IPS-15b (cell line): ENCODE measurements around the gene RALA.

Experiments
- H3K27me3 ChIP-seq: one replicate; pipeline ENCODE4 v1.6.1; 2013; ENCODE audit warnings: low read length; ENCODE audit not compliant: control insufficient read depth, insufficient read depth
- H3K36me3 ChIP-seq: one replicate; pipeline ENCODE4 v1.6.1; 2013; ENCODE audit warnings: low read length; ENCODE audit not compliant: control insufficient read depth, insufficient read depth
- H3K4me1 ChIP-seq: one replicate; pipeline ENCODE4 v1.6.1; 2013; ENCODE audit warnings: mild to moderate bottlenecking, low read length; ENCODE audit not compliant: control insufficient read depth, insufficient read depth
- H3K4me3 ChIP-seq: one replicate; pipeline ENCODE4 v1.5.1; 2013; ENCODE audit warnings: low read depth, low read length
- H3K9ac ChIP-seq: one replicate; pipeline ENCODE4 v1.6.1; 2013; ENCODE audit warnings: low read depth, mild to moderate bottlenecking, low read length
- H3K9me3 ChIP-seq: one replicate; pipeline ENCODE4 v1.6.1; 2013; ENCODE audit warnings: mild to moderate bottlenecking, low read length; ENCODE audit not compliant: control insufficient read depth, insufficient read depth

The RALA gene, protein sequence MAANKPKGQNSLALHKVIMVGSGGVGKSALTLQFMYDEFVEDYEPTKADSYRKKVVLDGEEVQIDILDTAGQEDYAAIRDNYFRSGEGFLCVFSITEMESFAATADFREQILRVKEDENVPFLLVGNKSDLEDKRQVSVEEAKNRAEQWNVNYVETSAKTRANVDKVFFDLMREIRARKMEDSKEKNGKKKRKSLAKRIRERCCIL

DNA sequence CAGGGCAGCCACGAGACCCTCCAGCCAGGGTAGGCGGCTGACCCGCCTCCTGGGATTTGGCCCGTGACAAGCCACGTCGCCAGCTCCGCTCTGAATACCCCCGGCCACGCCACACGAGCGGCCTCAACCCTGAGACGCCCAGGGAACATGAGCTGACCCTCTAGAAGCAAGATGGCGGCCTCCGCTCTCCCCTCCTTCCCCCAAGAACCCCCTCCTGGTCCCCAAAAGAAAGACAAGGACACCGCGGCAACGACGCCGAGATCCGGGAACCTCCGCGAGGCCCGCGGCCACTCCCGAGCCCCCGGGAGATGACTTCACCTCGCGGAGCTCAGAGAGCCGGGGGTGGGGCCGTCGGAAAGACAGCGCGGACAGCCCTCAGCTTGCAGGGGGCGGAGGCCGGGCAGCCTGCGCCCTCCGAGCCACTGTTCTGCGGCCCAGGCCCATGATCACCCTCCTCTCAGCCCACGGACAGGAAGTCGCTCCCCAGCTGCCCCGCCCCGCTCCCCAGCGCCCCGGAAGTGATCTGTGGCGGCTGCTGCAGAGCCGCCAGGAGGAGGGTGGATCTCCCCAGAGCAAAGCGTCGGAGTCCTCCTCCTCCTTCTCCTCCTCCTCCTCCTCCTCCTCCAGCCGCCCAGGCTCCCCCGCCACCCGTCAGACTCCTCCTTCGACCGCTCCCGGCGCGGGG lies at the start of gene RALA:
RALA (plus strand) TSS at position 526 of the 685 bp plus-strand sequence. CDS start 63,096 bp downstream, outside the sequence.
- Histone ChIP-seq H3K9me3 (no peaks in the 10 kb centered on the region), H3K27me3 (no peaks in the 10 kb centered on the region), H3K4me3 (peak within 1 kb of the TSS; percentile 91), H3K4me1 (peaks cover 21% of the 10 kb centered on the region), H3K36me3 (no peaks in the 10 kb centered on the region), H3K9ac (peak within 1 kb of the TSS; percentile 95)

DNA sequence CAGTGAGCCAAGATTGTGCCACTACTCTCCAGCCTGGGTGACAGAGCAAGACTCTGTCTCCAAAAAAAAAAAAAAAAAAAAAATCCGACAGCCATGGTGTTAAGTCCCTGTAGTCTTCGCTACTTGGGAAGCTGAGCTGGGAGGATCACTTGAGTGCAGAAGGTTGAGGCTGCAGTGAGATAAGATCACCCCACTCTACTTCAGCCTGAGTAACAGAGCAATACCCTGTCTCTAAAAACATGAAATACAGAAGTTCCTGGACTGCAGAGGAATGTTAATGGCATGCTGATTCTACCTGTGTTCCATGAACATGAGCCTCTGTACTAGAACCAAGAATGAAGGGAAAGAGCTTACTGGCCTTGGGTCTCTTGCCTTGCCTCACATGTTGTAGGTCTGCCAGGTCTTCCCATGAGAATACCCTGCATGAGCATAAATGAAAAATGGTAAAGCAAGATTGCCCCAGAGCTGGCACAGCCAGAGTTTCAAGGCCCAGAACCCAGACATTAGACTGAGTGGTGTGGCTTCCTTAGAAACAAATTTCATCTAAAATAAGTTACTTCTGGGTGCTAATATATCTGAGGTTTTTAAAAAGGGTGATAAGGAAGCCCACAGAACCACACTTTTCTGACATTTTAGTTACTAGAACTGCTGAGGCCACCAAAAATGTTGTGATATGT lies 48.6 kb upstream of the RALA start:
- Histone ChIP-seq H3K9ac (no peak overlapping the region), H3K4me3 (no peak overlapping the region), H3K27me3 (no peaks in the 10 kb centered on the region), H3K4me1 (no peaks in the 10 kb centered on the region), H3K36me3 (no peaks in the 10 kb centered on the region), H3K9me3 (peaks cover 6% of the 10 kb centered on the region)

DNA sequence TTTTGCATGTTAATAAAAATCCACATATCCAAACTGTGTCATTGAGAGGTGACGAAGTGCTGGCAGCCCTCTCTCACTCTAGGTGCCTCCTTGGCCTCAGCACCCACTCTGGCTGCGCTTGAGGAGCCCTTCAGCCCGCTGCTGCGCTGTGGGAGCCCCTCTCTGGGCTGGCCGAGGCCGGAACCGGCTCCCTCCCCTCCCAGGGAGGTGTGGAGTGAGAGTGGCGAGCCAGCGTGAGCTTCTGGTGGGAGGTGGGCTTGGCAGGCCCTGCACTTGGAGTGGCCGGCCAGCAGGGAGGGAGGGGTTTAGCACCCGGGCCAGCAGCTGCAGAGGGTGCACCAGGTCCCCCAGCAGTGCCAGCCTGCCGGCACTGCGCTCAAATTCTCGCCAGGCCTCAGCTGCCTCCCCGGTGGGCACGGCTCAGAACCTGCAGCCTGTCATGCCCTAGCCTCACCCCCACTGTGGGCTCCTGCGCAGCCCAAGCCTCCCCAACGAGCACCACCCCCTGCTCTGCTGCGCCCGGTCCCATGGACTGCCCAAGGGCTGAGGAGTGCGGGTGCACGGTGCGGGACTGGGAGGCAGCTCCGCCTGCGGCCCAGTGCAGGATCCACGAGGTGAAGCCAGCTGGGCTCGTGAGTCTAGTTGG lies 46.0 kb upstream of the RALA start:
- Histone ChIP-seq H3K4me3 (no peak overlapping the region), H3K27me3 (no peaks in the 10 kb centered on the region), H3K9ac (no peak overlapping the region), H3K36me3 (no peaks in the 10 kb centered on the region), H3K9me3 (peaks cover 6% of the 10 kb centered on the region), H3K4me1 (no peaks in the 10 kb centered on the region)

DNA sequence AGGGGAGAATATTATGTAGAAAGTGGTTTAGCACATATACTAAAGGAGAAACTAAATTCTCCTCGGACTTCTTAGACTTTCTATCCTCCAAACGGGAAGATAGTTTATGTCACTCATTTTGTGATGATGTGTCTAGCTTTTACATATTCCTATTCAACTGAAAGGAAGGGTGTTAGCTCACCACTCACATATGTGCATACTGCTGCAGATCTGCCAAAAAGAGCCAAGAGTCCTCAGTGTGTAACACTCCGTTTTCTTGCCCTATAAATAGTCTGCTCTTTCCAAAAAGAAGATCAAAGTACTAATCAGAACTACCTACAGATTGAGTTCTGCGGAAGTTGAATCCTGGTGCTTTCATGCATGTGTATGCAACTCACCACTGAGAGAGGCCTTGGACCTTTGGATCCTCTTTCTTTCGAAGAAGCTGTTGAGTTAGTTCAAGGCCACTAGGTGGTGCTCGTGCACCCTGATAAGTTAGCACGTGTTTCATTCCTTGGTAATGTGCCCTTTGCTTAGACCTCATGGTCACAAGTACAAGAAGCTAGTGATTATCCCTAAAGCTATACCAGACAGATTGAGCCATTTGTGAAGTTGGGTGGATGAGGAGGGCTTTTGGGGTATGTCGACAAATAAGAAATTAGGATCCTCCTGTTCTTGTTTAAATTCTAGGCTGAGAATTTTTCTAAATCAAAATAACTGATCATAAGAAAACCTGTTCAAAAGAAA lies 43.1 kb upstream of the RALA start:
- peaks cover 6% of the 10 kb centered on the region for H3K9me3 ChIP-seq
- peaks cover 5% of the 10 kb centered on the region for H3K4me1 ChIP-seq
- no peaks in the 10 kb centered on the region for H3K36me3 ChIP-seq
- H3K9ac ChIP-seq: no peak overlapping the region
- H3K4me3 ChIP-seq: no peak overlapping the region
- H3K27me3 ChIP-seq: no peaks in the 10 kb centered on the region

DNA sequence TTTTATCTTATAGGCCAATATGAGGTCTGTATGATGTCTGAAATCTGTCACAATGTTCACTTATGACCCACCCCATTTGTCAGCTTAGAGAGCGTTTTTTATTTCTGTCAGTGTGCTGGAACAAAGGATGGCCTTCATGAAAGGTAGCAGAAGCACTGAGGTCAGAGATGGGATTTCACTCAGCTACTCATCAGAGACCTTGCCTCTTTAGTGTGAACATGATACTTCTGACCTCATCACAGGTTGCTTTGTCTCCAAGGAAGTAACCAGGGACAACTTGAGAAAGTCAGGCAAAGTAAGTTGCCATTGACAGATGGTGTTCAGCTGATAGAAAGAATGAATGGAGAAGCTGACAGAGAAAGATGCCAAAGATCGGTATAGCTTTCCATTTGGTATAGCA lies 40.8 kb upstream of the RALA start:
- no peak overlapping the region for H3K4me3 ChIP-seq
- no peaks in the 10 kb centered on the region for H3K27me3 ChIP-seq
- H3K36me3 ChIP-seq: no peaks in the 10 kb centered on the region
- no peak overlapping the region for H3K9ac ChIP-seq
- no peaks in the 10 kb centered on the region for H3K9me3 ChIP-seq
- peaks cover 5% of the 10 kb centered on the region for H3K4me1 ChIP-seq

DNA sequence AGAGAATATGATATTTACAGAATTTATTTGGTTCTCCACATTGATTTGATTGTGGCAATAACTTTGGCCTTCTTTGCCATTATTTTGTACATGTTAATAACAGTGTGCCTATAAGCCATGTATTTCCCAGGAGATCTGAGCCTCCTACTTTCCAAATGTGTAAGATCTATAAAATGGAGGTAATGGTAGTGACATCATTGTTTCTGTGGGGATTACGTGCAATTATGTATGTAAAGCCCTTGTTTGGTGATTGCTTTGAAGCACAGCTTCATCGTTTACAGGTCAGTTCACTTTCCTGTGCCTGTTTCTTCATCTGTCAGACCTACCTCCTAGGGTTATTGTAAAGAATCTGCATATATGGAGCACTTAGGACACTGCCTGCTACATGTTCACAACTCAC lies 39.8 kb upstream of the RALA start:
- no peaks in the 10 kb centered on the region for H3K9me3 ChIP-seq
- H3K27me3 ChIP-seq: no peaks in the 10 kb centered on the region

DNA sequence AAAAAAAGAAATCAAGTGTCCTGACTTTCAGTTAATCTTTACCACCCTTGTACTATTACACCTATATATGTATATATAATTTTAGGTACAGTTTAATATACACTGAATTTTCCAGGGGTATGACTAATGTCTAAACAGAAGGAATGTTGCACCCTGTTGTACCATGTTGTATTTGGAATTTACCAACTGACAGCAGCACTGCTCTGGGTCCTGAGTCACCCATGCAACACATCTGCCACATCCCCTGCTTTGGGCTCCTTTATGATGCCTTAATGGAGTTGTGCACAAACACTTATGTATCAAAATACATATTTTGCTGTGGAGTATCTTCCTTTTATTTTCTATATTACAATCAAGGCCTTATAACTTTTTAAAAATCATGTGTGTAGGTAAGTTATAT lies 36.0 kb upstream of the RALA start:
- H3K27me3 ChIP-seq: no peaks in the 10 kb centered on the region
- no peak overlapping the region for H3K4me3 ChIP-seq
- no peaks in the 10 kb centered on the region for H3K9me3 ChIP-seq
- H3K4me1 ChIP-seq: peaks cover 5% of the 10 kb centered on the region
- no peaks in the 10 kb centered on the region for H3K36me3 ChIP-seq
- H3K9ac ChIP-seq: no peak overlapping the region

More for the DNA sequence above, 39.8 kb upstream of the RALA start:
- Histone ChIP-seq H3K9ac (no peak overlapping the region), H3K4me3 (no peak overlapping the region), H3K4me1 (peaks cover 5% of the 10 kb centered on the region), H3K36me3 (no peaks in the 10 kb centered on the region)

DNA sequence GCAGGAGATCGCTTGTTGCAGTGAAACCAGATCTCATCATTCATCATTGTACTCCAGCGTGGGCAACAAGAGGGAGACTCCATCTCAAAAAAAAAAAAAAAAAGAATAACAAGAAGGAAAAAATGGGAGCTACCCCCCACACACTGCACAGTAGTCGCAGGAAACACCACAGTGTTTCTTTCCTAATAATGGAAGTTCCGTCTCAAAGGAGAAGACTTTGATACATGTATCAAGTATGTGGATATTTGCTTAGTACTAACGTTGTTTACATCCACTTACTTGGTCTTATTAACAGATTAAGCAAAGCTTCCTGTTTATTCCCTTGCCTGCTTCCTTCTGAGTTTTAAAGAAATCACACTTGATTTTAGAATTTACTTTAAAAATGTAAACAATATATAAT lies 35.0 kb upstream of the RALA start:
- Histone ChIP-seq H3K36me3 (no peaks in the 10 kb centered on the region), H3K4me3 (no peak overlapping the region), H3K9me3 (no peaks in the 10 kb centered on the region), H3K9ac (no peak overlapping the region), H3K4me1 (peaks cover 5% of the 10 kb centered on the region), H3K27me3 (no peaks in the 10 kb centered on the region)

DNA sequence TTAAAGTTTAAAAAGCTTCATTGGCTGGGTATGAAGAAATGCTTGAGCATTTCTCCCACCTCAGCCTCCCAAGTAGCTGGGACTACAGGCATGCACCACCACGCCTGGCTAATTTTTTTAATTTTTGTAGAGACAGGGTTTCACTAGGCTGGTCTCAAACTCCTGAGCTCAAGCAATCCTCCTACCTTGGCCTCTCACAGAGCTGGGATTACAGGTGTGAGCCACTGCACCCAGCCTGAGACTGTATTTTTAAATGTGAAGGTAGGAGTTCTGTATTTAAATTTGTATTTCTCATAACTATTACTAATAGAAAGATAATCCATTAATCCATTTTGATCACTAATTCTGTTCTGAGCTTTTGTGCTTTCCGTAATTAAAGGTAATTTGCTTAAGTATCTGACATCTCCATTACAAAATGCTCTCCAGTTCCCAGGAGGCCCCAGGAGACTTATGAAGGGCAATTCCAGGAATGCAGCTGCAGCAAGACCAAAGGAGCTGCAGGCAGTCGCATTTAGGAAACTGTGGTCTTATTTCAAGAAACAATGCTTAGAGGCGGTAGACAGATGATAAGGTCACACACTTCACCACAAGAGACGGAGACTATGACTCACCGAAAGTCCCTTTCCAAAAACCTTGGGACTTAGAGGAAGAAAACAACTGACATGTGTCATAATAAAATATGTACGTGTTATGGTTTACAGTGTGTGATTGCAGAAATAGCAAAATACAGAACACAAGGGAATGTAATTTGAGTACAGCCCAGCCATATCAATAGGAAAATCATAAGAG lies 33.9 kb upstream of the RALA start:
- Histone ChIP-seq H3K9ac (no peak overlapping the region), H3K36me3 (no peaks in the 10 kb centered on the region), H3K4me1 (no peaks in the 10 kb centered on the region), H3K27me3 (no peaks in the 10 kb centered on the region), H3K9me3 (no peaks in the 10 kb centered on the region), H3K4me3 (no peak overlapping the region)

DNA sequence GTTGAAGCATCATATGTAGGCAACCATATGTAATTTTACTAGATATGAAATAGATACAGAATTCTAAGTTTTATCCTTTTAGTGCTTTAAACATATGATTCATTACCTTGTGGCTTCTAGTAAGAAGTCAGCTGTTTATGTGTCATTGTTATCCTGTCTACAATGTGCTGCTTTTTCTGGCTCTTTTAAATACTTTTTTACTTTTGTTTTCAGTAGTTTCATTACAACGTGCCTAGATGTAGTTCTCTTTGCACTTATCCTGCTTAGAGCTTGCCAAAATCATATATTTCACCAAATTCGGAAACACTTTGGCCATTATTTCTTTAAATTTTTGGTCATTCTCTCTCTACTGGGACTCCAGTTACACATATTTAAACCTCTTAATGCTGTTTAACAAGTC lies 30.8 kb upstream of the RALA start:
- Histone ChIP-seq H3K4me1 (no peaks in the 10 kb centered on the region), H3K4me3 (no peak overlapping the region), H3K9ac (no peak overlapping the region), H3K9me3 (no peaks in the 10 kb centered on the region), H3K36me3 (no peaks in the 10 kb centered on the region), H3K27me3 (no peaks in the 10 kb centered on the region)
